GM23338 (cell line): ENCODE measurements around the gene KRTAP10-5.

Experiments
- CREB1 ChIP-seq: fragments of 250-450 bp; sonication (Bioruptor Pico); IDR thresholded peaks from 2 replicates; pipeline ENCODE4 v1.5.0; 2020; ENCODE audit warnings: low read depth, mild to moderate bottlenecking, moderate library complexity
- EZH2 ChIP-seq: fragments of 200-600 bp; sonication (generic); IDR thresholded peaks from one replicate; pipeline ENCODE4 v1.8.0; 2017; ENCODE audit warnings: antibody characterized with exemption, mild to moderate bottlenecking, low read depth; ENCODE audit not compliant: unreplicated experiment
- EZH2phosphoT487 ChIP-seq: fragments of 200-600 bp; sonication (generic); IDR thresholded peaks from one replicate; pipeline ENCODE4 v1.8.1; 2018; ENCODE audit warnings: antibody characterized with exemption; ENCODE audit not compliant: unreplicated experiment
- JUNB ChIP-seq: IDR thresholded peaks from one replicate; pipeline ENCODE4 v1.6.1; 2016; ENCODE audit warnings: antibody characterized with exemption; ENCODE audit not compliant: unreplicated experiment
- NANOG ChIP-seq: IDR thresholded peaks from 2 replicates; pipeline ENCODE4 v1.6.1; 2016; ENCODE audit warnings: antibody characterized with exemption, borderline replicate concordance
- POLR2AphosphoS5 ChIP-seq: IDR thresholded peaks from 2 replicates; pipeline ENCODE4 v1.6.1; 2016; ENCODE audit warnings: antibody characterized with exemption, low read depth
- STAT1 ChIP-seq: IDR thresholded peaks from one replicate; pipeline ENCODE4 v1.6.1; 2016; ENCODE audit warnings: antibody characterized with exemption; ENCODE audit not compliant: unreplicated experiment
- ZNF114 ChIP-seq: fragments of 250-450 bp; sonication (Bioruptor Pico); IDR thresholded peaks from 2 replicates; pipeline ENCODE4 v1.5.0; 2020; ENCODE audit warnings: mild to moderate bottlenecking, moderate library complexity
- ZNF331 ChIP-seq: fragments of 250-450 bp; sonication (Bioruptor Pico); IDR thresholded peaks from 2 replicates; pipeline ENCODE4 v1.5.0; 2020; ENCODE audit warnings: low read depth, mild to moderate bottlenecking, moderate library complexity
- TF ChIP-seq, protein P1 (sequence below), 2 experiments: fragments of 200-600 bp in 1 of 2; sonication (generic) in 1 of 2; conservative IDR thresholded peaks; 2 replicates each; pipeline versions ENCODE4 v1.5.1 to v1.6.1; 2016 to 2017; ENCODE audit warnings: antibody characterized with exemption in 2 of 2, low read depth in 2 of 2, mild to moderate bottlenecking in 2 of 2, moderate library complexity in 1 of 2
- TF ChIP-seq, protein P2 (sequence below): IDR thresholded peaks from one replicate; pipeline ENCODE4 v1.6.1; 2018; ENCODE audit warnings: antibody characterized with exemption; ENCODE audit not compliant: unreplicated experiment

DNA sequence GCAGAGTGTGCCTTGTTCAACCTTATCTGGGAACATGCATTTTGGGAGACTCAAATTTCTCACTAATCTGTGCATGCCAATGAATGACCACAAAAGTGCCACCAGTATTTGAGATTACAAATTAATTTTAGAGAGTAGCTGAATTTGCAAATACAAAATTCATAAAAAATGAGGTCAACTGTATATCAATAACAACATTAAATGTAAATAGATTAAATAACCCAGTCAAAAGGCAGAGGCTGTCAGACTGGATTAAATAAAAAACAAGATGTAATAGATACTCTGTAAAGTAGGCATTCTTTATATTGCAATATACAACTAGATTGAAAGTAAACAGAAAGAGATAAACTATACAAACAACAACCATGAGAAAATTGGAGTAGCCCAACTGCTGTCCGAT is 16.3 kb downstream of the KRTAP10-5 start:
- TF ChIP-seq EZH2 (no peak), POLR2AphosphoS5 (no peak), CREB1 (CRISPR knock-in tag) (no peak), EZH2phosphoT487 (no peak), STAT1 (no peak), NANOG (no peak), ZNF331 (CRISPR knock-in tag) (no peak), ZNF114 (no peak), JUNB (no peak)
- TF ChIP-seq, protein P1, sequence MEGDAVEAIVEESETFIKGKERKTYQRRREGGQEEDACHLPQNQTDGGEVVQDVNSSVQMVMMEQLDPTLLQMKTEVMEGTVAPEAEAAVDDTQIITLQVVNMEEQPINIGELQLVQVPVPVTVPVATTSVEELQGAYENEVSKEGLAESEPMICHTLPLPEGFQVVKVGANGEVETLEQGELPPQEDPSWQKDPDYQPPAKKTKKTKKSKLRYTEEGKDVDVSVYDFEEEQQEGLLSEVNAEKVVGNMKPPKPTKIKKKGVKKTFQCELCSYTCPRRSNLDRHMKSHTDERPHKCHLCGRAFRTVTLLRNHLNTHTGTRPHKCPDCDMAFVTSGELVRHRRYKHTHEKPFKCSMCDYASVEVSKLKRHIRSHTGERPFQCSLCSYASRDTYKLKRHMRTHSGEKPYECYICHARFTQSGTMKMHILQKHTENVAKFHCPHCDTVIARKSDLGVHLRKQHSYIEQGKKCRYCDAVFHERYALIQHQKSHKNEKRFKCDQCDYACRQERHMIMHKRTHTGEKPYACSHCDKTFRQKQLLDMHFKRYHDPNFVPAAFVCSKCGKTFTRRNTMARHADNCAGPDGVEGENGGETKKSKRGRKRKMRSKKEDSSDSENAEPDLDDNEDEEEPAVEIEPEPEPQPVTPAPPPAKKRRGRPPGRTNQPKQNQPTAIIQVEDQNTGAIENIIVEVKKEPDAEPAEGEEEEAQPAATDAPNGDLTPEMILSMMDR (conservative IDR thresholded peaks at IDR 0.05; ENCODE audit: low read depth in 2 of 2), result no peak
- TF ChIP-seq, protein P2, sequence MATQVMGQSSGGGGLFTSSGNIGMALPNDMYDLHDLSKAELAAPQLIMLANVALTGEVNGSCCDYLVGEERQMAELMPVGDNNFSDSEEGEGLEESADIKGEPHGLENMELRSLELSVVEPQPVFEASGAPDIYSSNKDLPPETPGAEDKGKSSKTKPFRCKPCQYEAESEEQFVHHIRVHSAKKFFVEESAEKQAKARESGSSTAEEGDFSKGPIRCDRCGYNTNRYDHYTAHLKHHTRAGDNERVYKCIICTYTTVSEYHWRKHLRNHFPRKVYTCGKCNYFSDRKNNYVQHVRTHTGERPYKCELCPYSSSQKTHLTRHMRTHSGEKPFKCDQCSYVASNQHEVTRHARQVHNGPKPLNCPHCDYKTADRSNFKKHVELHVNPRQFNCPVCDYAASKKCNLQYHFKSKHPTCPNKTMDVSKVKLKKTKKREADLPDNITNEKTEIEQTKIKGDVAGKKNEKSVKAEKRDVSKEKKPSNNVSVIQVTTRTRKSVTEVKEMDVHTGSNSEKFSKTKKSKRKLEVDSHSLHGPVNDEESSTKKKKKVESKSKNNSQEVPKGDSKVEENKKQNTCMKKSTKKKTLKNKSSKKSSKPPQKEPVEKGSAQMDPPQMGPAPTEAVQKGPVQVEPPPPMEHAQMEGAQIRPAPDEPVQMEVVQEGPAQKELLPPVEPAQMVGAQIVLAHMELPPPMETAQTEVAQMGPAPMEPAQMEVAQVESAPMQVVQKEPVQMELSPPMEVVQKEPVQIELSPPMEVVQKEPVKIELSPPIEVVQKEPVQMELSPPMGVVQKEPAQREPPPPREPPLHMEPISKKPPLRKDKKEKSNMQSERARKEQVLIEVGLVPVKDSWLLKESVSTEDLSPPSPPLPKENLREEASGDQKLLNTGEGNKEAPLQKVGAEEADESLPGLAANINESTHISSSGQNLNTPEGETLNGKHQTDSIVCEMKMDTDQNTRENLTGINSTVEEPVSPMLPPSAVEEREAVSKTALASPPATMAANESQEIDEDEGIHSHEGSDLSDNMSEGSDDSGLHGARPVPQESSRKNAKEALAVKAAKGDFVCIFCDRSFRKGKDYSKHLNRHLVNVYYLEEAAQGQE, result no peak
